Measurements from ENCODE around the gene NGRN. TPM values are rescaled to one million over a fixed set of nuclear protein-coding genes. Genes with fewer than 3 reads are reported as not detected.

NGRN gene
- total and polyA plus RNA-seq, 7 donors: 188 to 298 (median 212) TPM

GRCh38 chr15:90240856-90241255, 24.6 kb upstream of the NGRN start:
- WGBS, 3 donors: 86 to 89% (median 88%) methylated on average over 8 of the region's 8 CpGs
- DNase-seq (no peak), ATAC-seq (no peak)
- H3K9me3 ChIP-seq: no peaks in the 10 kb centered on the region
- peaks cover 6 to 46% of the 10 kb centered on the region in 2 donors for H3K36me3 ChIP-seq (ENCODE audit: insufficient read depth in 1 of 2, low read depth in 1 of 2)
- no peak overlapping the region for H3K27ac ChIP-seq
- intact Hi-C loops (cut with DNase I): no loop called here
- no peaks in the 10 kb centered on the region for H3K27me3 ChIP-seq (ENCODE audit: insufficient read depth in 3 of 3, low read length in 2 of 3)
- no peak overlapping the region for H3K4me3 ChIP-seq
- no peaks in the 10 kb centered on the region for H3K4me1 ChIP-seq
- no peak for TF ChIP-seq CTCF (IDR thresholded peaks at IDR 0.05)

- no peak for DNase-seq
Observed at GRCh38 chr15:90241343-90242192, 23.9 kb upstream of the NGRN start.

GRCh38 chr15:90243943-90244639, 21.4 kb upstream of the NGRN start:
- 85 to 89% (median 86%) methylated on average over 10 of the region's 10 CpGs for WGBS, 3 donors

More at GRCh38 chr15:90241343-90242192, 23.9 kb upstream of the NGRN start:
- 78 to 82% (median 81%) methylated on average over 22 of the region's 22 CpGs for WGBS, 3 donors
- no peak for TF ChIP-seq CTCF (IDR thresholded peaks at IDR 0.05)
- Histone ChIP-seq H3K4me3 (no peak overlapping the region), H3K27ac (no peak overlapping the region), H3K27me3 (ENCODE audit: insufficient read depth in 3 of 3, low read length in 2 of 3) (no peaks in the 10 kb centered on the region), H3K4me1 (no peaks in the 10 kb centered on the region), H3K9me3 (no peaks in the 10 kb centered on the region), H3K36me3 (ENCODE audit: insufficient read depth in 1 of 2, low read depth in 1 of 2) (peaks cover 6 to 39% of the 10 kb centered on the region in 2 donors)
- peak in 1 of 4 donors; percentile 34 for ATAC-seq
- intact Hi-C loops (cut with DNase I): no loop called here

GRCh38 chr15:90248789-90249202, 16.7 kb upstream of the NGRN start:
- 66 to 77% (median 68%) methylated on average over 6 of the region's 6 CpGs for WGBS, 3 donors
- peaks cover 8% of the 10 kb centered on the region for H3K4me1 ChIP-seq
- intact Hi-C loops (cut with DNase I): no loop called here
- no peak for TF ChIP-seq CTCF (IDR thresholded peaks at IDR 0.05)
- no peaks in the 10 kb centered on the region for H3K27me3 ChIP-seq (ENCODE audit: insufficient read depth in 3 of 3, low read length in 2 of 3)
- H3K36me3 ChIP-seq (ENCODE audit: insufficient read depth in 1 of 2, low read depth in 1 of 2): no peaks in the 10 kb centered on the region
- DNase-seq (no peak), ATAC-seq (peak in 2 of 4 donors; percentile 7 to 16)
- H3K27ac ChIP-seq: no peak overlapping the region
- H3K9me3 ChIP-seq: no peaks in the 10 kb centered on the region
- H3K4me3 ChIP-seq: peak overlapping the region; percentile 74

More at GRCh38 chr15:90243943-90244639, 21.4 kb upstream of the NGRN start:
- peaks cover 3 to 15% of the 10 kb centered on the region in 2 donors for H3K36me3 ChIP-seq (ENCODE audit: insufficient read depth in 1 of 2, low read depth in 1 of 2)
- no peak overlapping the region for H3K4me3 ChIP-seq
- no peak for ATAC-seq
- DNase-seq: no peak
- intact Hi-C loops (cut with DNase I): no loop called here
- no peak overlapping the region for H3K27ac ChIP-seq
- H3K4me1 ChIP-seq: no peaks in the 10 kb centered on the region
- no peaks in the 10 kb centered on the region for H3K9me3 ChIP-seq
- no peak for TF ChIP-seq CTCF (IDR thresholded peaks at IDR 0.05)
- H3K27me3 ChIP-seq (ENCODE audit: insufficient read depth in 3 of 3, low read length in 2 of 3): no peaks in the 10 kb centered on the region

All from psoas muscle (tissue), 8 donors.